ENCODE data around the gene RRP1. TPM values are rescaled to one million over a fixed set of nuclear protein-coding genes. Genes with fewer than 3 reads are reported as not detected.

RRP1 gene
- total RNA-seq, 1 donor from 2014 or later, result 18.2 TPM

- no peak overlapping the region for H3K27ac ChIP-seq
- H3K9me3 ChIP-seq, result no peaks in the 10 kb centered on the region
- TF ChIP-seq, protein P1, sequence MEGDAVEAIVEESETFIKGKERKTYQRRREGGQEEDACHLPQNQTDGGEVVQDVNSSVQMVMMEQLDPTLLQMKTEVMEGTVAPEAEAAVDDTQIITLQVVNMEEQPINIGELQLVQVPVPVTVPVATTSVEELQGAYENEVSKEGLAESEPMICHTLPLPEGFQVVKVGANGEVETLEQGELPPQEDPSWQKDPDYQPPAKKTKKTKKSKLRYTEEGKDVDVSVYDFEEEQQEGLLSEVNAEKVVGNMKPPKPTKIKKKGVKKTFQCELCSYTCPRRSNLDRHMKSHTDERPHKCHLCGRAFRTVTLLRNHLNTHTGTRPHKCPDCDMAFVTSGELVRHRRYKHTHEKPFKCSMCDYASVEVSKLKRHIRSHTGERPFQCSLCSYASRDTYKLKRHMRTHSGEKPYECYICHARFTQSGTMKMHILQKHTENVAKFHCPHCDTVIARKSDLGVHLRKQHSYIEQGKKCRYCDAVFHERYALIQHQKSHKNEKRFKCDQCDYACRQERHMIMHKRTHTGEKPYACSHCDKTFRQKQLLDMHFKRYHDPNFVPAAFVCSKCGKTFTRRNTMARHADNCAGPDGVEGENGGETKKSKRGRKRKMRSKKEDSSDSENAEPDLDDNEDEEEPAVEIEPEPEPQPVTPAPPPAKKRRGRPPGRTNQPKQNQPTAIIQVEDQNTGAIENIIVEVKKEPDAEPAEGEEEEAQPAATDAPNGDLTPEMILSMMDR (IDR thresholded peaks at IDR 0.05), result no peak
- TF ChIP-seq POLR2A (IDR thresholded peaks at IDR 0.05) (no peak), POLR2AphosphoS5 (IDR thresholded peaks at IDR 0.05; ENCODE audit: insufficient read depth in 1 of 2, low read depth in 1 of 2) (no peak)
- intact Hi-C loops (cut with DNase I), result no loop called here
- no peaks in the 10 kb centered on the region for H3K27me3 ChIP-seq
- no peak overlapping the region for H3K4me3 ChIP-seq
- peaks cover 0 to 18% of the 10 kb centered on the region in 2 donors for H3K36me3 ChIP-seq
- peaks cover 39% of the 10 kb centered on the region for H3K4me1 ChIP-seq
- no peak for DNase-seq (ENCODE audit: extremely low spot score in 2 of 2)
Observed at GRCh38 chr21:43769325-43769958, 19.9 kb upstream of the RRP1 start.

- H3K9me3 ChIP-seq, result no peaks in the 10 kb centered on the region
- no peak for DNase-seq (ENCODE audit: extremely low spot score in 2 of 2)
- intact Hi-C loops (cut with DNase I), result loop anchor here (10.0 kb wide), 1 partner anchor 45 kb away; no protein-coding TSS in a partner anchor
- no peak overlapping the region for H3K27ac ChIP-seq
- peaks cover 39% of the 10 kb centered on the region for H3K4me1 ChIP-seq
- no peak for TF ChIP-seq POLR2A (IDR thresholded peaks at IDR 0.05)
- no peak for TF ChIP-seq POLR2AphosphoS5 (IDR thresholded peaks at IDR 0.05; ENCODE audit: insufficient read depth in 1 of 2, low read depth in 1 of 2)
- TF ChIP-seq, protein P1 (IDR thresholded peaks at IDR 0.05), result no peak
- H3K27me3 ChIP-seq, result no peaks in the 10 kb centered on the region
- peaks cover 0 to 20% of the 10 kb centered on the region in 2 donors for H3K36me3 ChIP-seq
- no peak overlapping the region for H3K4me3 ChIP-seq
Observed at GRCh38 chr21:43770066-43770655, 19.2 kb upstream of the RRP1 start.

DNA sequence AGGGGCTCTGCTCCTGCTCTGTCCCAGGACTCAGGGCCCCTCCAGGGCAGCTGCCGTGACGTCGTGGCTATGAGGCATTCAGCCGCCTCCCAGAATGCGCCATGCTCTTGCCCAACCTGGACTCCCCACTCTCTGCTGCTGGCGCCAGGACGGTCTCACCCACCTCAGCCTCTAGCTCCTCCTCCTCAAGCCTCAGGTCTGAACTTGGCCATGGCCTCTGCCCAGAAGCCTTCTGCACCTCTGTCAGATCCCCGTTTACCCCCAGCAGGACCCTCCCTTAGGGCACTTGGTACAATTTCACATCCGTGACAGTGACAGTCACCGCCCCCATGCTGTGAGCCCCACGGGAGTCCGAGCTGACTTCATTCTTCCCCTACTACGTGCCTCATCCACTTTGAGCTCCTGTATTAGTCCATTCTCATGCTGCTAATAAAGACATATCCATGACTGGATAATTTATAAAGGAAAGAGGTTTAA, 18.1 kb upstream of the RRP1 start:
- no peak for DNase-seq (ENCODE audit: extremely low spot score in 2 of 2)
- TF ChIP-seq, protein P1 (IDR thresholded peaks at IDR 0.05), result no peak
- TF ChIP-seq POLR2A (IDR thresholded peaks at IDR 0.05) (no peak), POLR2AphosphoS5 (IDR thresholded peaks at IDR 0.05; ENCODE audit: insufficient read depth in 1 of 2, low read depth in 1 of 2) (no peak)

DNA sequence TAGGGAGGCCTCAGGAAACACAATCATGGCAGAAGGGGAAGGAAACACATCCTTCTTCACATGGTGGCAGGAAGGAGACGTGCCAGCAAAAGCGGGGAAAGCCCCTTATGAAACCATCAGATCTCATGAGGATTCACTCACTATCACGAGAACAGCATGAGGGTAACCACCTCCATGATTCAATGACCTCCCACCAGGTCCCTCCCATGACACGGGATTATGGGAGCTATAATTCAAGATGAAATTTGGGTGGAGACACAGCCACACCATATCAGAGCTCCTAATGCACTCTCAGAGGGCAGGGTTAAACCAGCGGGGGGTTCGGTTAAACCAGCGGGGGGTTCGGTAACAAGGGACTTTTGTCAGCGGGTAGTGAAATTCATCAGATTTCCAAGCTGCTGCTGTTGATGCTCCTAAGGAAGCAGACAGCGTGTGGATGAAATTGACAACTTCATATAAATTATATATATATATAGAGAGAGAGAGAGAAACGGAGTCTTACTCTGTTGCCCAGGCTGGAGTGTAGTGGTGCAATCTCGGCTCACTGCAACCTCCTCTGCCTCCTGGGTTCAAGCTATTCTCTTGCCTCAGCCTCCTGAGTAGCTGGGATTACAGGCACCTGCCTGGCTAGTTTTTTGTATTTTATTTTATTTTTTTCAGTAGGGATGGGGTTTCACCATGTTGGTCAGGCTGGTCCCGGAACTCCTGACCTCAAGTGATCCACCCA, 17.5 kb upstream of the RRP1 start:
- Histone ChIP-seq H3K9me3 (no peaks in the 10 kb centered on the region), H3K4me3 (no peak overlapping the region), H3K36me3 (peaks cover 0 to 20% of the 10 kb centered on the region in 2 donors), H3K27ac (no peak overlapping the region), H3K4me1 (peaks cover 35% of the 10 kb centered on the region), H3K27me3 (no peaks in the 10 kb centered on the region)
- DNase-seq (ENCODE audit: extremely low spot score in 2 of 2), result no peak
- TF ChIP-seq POLR2A (IDR thresholded peaks at IDR 0.05) (no peak), POLR2AphosphoS5 (IDR thresholded peaks at IDR 0.05; ENCODE audit: insufficient read depth in 1 of 2, low read depth in 1 of 2) (no peak)
- TF ChIP-seq, protein P1 (IDR thresholded peaks at IDR 0.05), result no peak
- intact Hi-C loops (cut with DNase I), result loop anchor here (10.0 kb wide), 1 partner anchor 47 kb away; no protein-coding TSS in a partner anchor

More for the DNA sequence above, 18.1 kb upstream of the RRP1 start:
- intact Hi-C loops (cut with DNase I), result loop anchor here (10.0 kb wide), 1 partner anchor 46 kb away; no protein-coding TSS in a partner anchor
- Histone ChIP-seq H3K4me3 (no peak overlapping the region), H3K9me3 (no peaks in the 10 kb centered on the region), H3K36me3 (peaks cover 0 to 20% of the 10 kb centered on the region in 2 donors), H3K27ac (no peak overlapping the region), H3K27me3 (no peaks in the 10 kb centered on the region), H3K4me1 (peaks cover 39% of the 10 kb centered on the region)

All from vagina (tissue), 2 donors.